Colonic mucosa (tissue), 4 donors: Measurements from ENCODE around the gene VGLL2. TPM values are rescaled to one million over a fixed set of nuclear protein-coding genes. Genes with fewer than 3 reads are reported as not detected.
"Not testable (repeated sequence)": the region's sequence is repeated elsewhere in the genome, so short reads cannot be mapped to it uniquely, and the experiment has no call there.

ENCODE experiments used
- DNase-seq: peaks from one replicate; pipeline ENCODE4 v3.0.0-alpha.2; 2020
- H3K27ac ChIP-seq: fragments of 200-600 bp; one replicate; pipeline ENCODE4 v1.8.0; 2021
- H3K27me3 ChIP-seq: fragments of 200-600 bp; one replicate; pipeline ENCODE4 v1.8.0; 2021
- H3K36me3 ChIP-seq: fragments of 200-600 bp; one replicate; pipeline ENCODE4 v1.8.0; 2021
- H3K4me1 ChIP-seq: fragments of 200-600 bp; one replicate; pipeline ENCODE4 v1.8.0; 2021; ENCODE audit warnings: mild to moderate bottlenecking
- H3K4me3 ChIP-seq: fragments of 200-600 bp; one replicate; pipeline ENCODE4 v1.8.0; 2021
- H3K9ac ChIP-seq, 2 donors: one replicate each; pipeline ENCODE4 v1.7.0; 2013; ENCODE audit warnings: control low read depth in 2 of 2, low read depth in 2 of 2, low read length in 2 of 2
- H3K9me3 ChIP-seq: fragments of 200-600 bp; one replicate; pipeline ENCODE4 v1.8.0; 2021
- CTCF ChIP-seq: fragments of 200-600 bp; IDR thresholded peaks from one replicate; pipeline ENCODE4 v1.8.0; 2022; ENCODE audit warnings: antibody characterized with exemption, mild to moderate bottlenecking
- intact Hi-C: fragments of 100-400 bp; cut with DNase I; formaldehyde crosslinking; loops from one replicate; pipeline ENCODE4 v1.14.1; 2022
- total RNA-seq, 2 donors: library from RNA; stranded (reverse); fragmentation: NEBNext Ultra II Directional in 1 of 2; extraction: Animal tissue kit (Norgen Biotek cat#: 25700) in 1 of 2; gene quantifications; one replicate each; pipeline ENCODE4 v1.2.1, GENCODE V29; 2021
- donor health status: healthy.
- donor health status: DM: no; HTN: no; CAD: no.
- donor health status: DM: no; HTN: no; CAD: no.

The VGLL2 gene
- total RNA-seq, 2 donors from 2014 or later = not detected

GRCh38 chr6:117229870-117230269 lies 35.5 kb upstream of the VGLL2 start:
- no peak for DNase-seq
- TF ChIP-seq CTCF = no peak
- Histone ChIP-seq H3K36me3 (no peaks in the 10 kb centered on the region), H3K27ac (no peak overlapping the region), H3K27me3 (no peaks in the 10 kb centered on the region), H3K4me1 (no peaks in the 10 kb centered on the region), H3K4me3 (no peak overlapping the region), H3K9me3 (no peaks in the 10 kb centered on the region), H3K9ac (no peak overlapping the region)
- intact Hi-C loops = no loop called here

- Histone ChIP-seq H3K27me3 (no peaks in the 10 kb centered on the region), H3K27ac (no peak overlapping the region), H3K4me3 (no peak overlapping the region), H3K9ac (no peak overlapping the region), H3K36me3 (no peaks in the 10 kb centered on the region), H3K4me1 (no peaks in the 10 kb centered on the region), H3K9me3 (no peaks in the 10 kb centered on the region)
- intact Hi-C loops = no loop called here
- TF ChIP-seq CTCF = no peak
- DNase-seq = no peak
These were observed 33.9 kb upstream of the VGLL2 start for GRCh38 chr6:117231466-117231865.

- Histone ChIP-seq H3K27ac (no peak overlapping the region), H3K9ac (no peak overlapping the region), H3K27me3 (no peaks in the 10 kb centered on the region), H3K9me3 (no peaks in the 10 kb centered on the region), H3K4me1 (no peaks in the 10 kb centered on the region), H3K4me3 (no peak overlapping the region), H3K36me3 (no peaks in the 10 kb centered on the region)
- no peak for DNase-seq
- intact Hi-C loops = no loop called here
- TF ChIP-seq CTCF = no peak
These were observed 33.2 kb upstream of the VGLL2 start for GRCh38 chr6:117232196-117232595.

GRCh38 chr6:117233145-117233544 lies 32.2 kb upstream of the VGLL2 start:
- DNase-seq = no peak
- no peak for TF ChIP-seq CTCF

GRCh38 chr6:117237561-117237960 lies 27.8 kb upstream of the VGLL2 start:
- intact Hi-C loops = no loop called here
- no peaks in the 10 kb centered on the region for H3K4me1 ChIP-seq
- no peaks in the 10 kb centered on the region for H3K36me3 ChIP-seq
- no peak for TF ChIP-seq CTCF
- H3K9me3 ChIP-seq = no peaks in the 10 kb centered on the region
- no peaks in the 10 kb centered on the region for H3K27me3 ChIP-seq
- no peak overlapping the region for H3K9ac ChIP-seq
- H3K4me3 ChIP-seq = no peak overlapping the region
- H3K27ac ChIP-seq = no peak overlapping the region
- no peak for DNase-seq

More at GRCh38 chr6:117233145-117233544, 32.2 kb upstream of the VGLL2 start:
- Histone ChIP-seq H3K36me3 (no peaks in the 10 kb centered on the region), H3K4me3 (no peak overlapping the region), H3K9me3 (no peaks in the 10 kb centered on the region), H3K9ac (no peak overlapping the region), H3K4me1 (no peaks in the 10 kb centered on the region), H3K27ac (no peak overlapping the region), H3K27me3 (no peaks in the 10 kb centered on the region)
- intact Hi-C loops = no loop called here

GRCh38 chr6:117244571-117244970 lies 20.8 kb upstream of the VGLL2 start:
- H3K36me3 ChIP-seq, H3K9ac ChIP-seq, H3K4me1 ChIP-seq, H3K27me3 ChIP-seq, H3K9me3 ChIP-seq, H3K4me3 ChIP-seq, intact Hi-C loops, DNase-seq, H3K27ac ChIP-seq: not testable (repeated sequence)

- intact Hi-C loops, DNase-seq, H3K4me1 ChIP-seq, H3K9ac ChIP-seq, H3K9me3 ChIP-seq, H3K27me3 ChIP-seq, H3K4me3 ChIP-seq, H3K27ac ChIP-seq, H3K36me3 ChIP-seq: not testable (repeated sequence)
These were observed 20.4 kb upstream of the VGLL2 start for GRCh38 chr6:117244979-117245378.
